Upper lobe of left lung (tissue), 4 donors: ENCODE results near the gene USP3.
A peak's percentile ranks its signal among the peaks of the same experiment; 100 is the strongest.

ENCODE experiments used
- EP300 ChIP-seq, 4 donors: sonication (generic); formaldehyde crosslinking; IDR thresholded peaks; one replicate each; pipeline ENCODE4 v1.5.1; 2017; ENCODE audit warnings: antibody characterized with exemption in 4 of 4, control low read depth in 2 of 4
- POLR2A ChIP-seq, 4 donors: fragments of 450-650 bp; IDR thresholded peaks; one replicate each; pipeline ENCODE4 v1.5.1; 2016 to 2017; ENCODE audit warnings: antibody characterized with exemption in 4 of 4, mild to moderate bottlenecking in 2 of 4
- POLR2AphosphoS5 ChIP-seq, 2 donors: sonication (generic); formaldehyde crosslinking; IDR thresholded peaks; one replicate each; pipeline ENCODE4 v1.5.1; 2017; ENCODE audit warnings: antibody characterized with exemption in 2 of 2
- TF ChIP-seq, protein P1 (sequence below), 6 experiments: fragments of 450-650 bp in 4 of 6; fragments of 200-600 bp in 2 of 6; sonication (generic) in 2 of 6; IDR thresholded peaks; one replicate each; pipeline ENCODE4 v1.5.1; 2016 to 2019; ENCODE audit warnings: antibody characterized with exemption in 6 of 6

DNA sequence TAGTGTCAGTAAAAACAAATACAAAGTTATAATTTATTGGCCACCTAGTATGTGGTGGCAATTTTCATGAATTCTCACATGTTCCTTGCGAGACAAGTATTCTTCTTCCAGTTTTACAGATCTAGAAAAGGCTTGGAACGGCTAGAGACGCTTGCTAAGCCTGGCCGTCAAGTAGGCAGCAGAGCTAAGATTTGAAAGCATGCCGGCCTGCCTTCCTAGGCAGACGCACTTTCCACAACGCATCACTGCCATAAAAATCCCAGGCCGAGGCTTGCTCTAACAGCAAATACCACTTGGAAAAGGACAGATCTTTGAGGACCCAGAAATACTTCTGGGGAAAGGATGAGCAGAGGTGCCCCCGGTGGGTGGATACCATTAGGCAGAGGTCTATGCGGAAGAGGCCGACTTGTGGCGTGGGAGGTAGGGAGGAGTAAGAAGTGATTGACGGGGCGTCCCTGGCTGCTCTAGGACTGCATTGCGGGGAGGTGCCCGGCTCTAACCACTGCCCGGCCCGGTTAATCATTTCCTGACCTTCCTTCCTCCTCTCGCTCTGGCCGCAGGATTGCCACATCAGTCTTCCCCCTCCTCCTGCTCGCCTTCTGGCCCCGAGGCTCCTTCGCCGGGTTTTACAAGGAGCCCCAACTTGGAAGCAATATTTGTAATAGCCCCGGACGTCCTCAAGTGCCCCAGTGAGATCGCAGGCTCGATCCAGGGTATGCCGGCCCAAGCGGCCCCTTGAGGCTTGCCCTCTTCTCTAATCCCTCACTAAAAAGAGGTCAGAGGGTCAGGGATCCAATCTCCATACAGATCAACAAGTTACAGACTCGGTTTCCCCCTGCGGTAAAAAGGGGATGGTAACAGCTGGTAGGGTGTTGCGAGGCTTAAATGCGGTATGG, 1.3 kb upstream of the USP3 start:
- TF ChIP-seq POLR2AphosphoS5 (IDR thresholded peaks at IDR 0.05), result peak; percentile 90 to 94
- TF ChIP-seq, protein P1, sequence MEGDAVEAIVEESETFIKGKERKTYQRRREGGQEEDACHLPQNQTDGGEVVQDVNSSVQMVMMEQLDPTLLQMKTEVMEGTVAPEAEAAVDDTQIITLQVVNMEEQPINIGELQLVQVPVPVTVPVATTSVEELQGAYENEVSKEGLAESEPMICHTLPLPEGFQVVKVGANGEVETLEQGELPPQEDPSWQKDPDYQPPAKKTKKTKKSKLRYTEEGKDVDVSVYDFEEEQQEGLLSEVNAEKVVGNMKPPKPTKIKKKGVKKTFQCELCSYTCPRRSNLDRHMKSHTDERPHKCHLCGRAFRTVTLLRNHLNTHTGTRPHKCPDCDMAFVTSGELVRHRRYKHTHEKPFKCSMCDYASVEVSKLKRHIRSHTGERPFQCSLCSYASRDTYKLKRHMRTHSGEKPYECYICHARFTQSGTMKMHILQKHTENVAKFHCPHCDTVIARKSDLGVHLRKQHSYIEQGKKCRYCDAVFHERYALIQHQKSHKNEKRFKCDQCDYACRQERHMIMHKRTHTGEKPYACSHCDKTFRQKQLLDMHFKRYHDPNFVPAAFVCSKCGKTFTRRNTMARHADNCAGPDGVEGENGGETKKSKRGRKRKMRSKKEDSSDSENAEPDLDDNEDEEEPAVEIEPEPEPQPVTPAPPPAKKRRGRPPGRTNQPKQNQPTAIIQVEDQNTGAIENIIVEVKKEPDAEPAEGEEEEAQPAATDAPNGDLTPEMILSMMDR (IDR thresholded peaks at IDR 0.05), result peak in 3 of 6 experiments; percentile 4 to 35 (median 6)
- peak in 3 of 4 donors; percentile 53 to 87 (median 82) for TF ChIP-seq POLR2A (IDR thresholded peaks at IDR 0.05)
- peak in 3 of 4 donors; percentile 23 to 83 (median 70) for TF ChIP-seq EP300 (IDR thresholded peaks at IDR 0.05)
